Lung (tissue), 12 donors: ENCODE results near the gene RPL35. TPM values are rescaled to one million over a fixed set of nuclear protein-coding genes. Genes with fewer than 3 reads are reported as not detected.

Experiments used
- ATAC-seq: fragments of 200-7000 bp; cut with Tn5 transposase; one replicate; pipeline ENCODE4 v1.9.1; 2020; ENCODE audit warnings: moderate number of reproducible peaks; ENCODE audit not compliant: insufficient read depth, low FRiP score
- DNase-seq, 3 donors: peaks; one replicate each; pipeline ENCODE4 v3.0.0-alpha.2; 2013 to 2017
- H3K27ac ChIP-seq, 2 donors: one replicate each; pipeline ENCODE4 v1.5.1; 2013; ENCODE audit warnings: mild to moderate bottlenecking in 2 of 2, moderate library complexity in 2 of 2, control low read depth in 1 of 2, inconsistent platforms in 1 of 2, low read depth in 1 of 2, low read length in 1 of 2
- H3K27me3 ChIP-seq, 3 donors: one replicate each; pipeline ENCODE4 v1.5.1; 2013; ENCODE audit warnings: low read length in 2 of 3; ENCODE audit not compliant: control insufficient read depth in 3 of 3, insufficient read depth in 3 of 3
- H3K36me3 ChIP-seq, 4 donors: one replicate each; pipeline ENCODE4 v1.5.1; 2013; ENCODE audit warnings: low read length in 4 of 4, mild to moderate bottlenecking in 1 of 4, moderate library complexity in 1 of 4; ENCODE audit not compliant: control insufficient read depth in 4 of 4, insufficient read depth in 4 of 4
- H3K4me1 ChIP-seq, 5 donors: one replicate each; pipeline ENCODE4 v1.5.1; 2013; ENCODE audit warnings: low read length in 5 of 5, mild to moderate bottlenecking in 2 of 5, moderate library complexity in 1 of 5; ENCODE audit not compliant: control insufficient read depth in 5 of 5, insufficient read depth in 5 of 5
- H3K4me3 ChIP-seq: one replicate; pipeline ENCODE4 v1.5.1; 2013; ENCODE audit warnings: mild to moderate bottlenecking, control low read depth, moderate library complexity
- H3K9ac ChIP-seq, 2 donors: one replicate each; pipeline ENCODE4 v1.5.1; 2013; ENCODE audit warnings: low read length in 2 of 2, control low read depth in 1 of 2; ENCODE audit not compliant: insufficient read depth in 1 of 2
- H3K9me3 ChIP-seq, 4 donors: one replicate each; pipeline ENCODE4 v1.5.1; 2013; ENCODE audit warnings: low read length in 3 of 4, mild to moderate bottlenecking in 1 of 4, moderate library complexity in 1 of 4; ENCODE audit not compliant: control insufficient read depth in 4 of 4, insufficient read depth in 3 of 4
- CTCF ChIP-seq: IDR thresholded peaks from 2 replicates; pipeline ENCODE4 v1.5.1; 2012; ENCODE audit warnings: mild to moderate bottlenecking; ENCODE audit errors: control extremely low read depth, extremely low read depth
- WGBS, 2 donors: extraction: QIAGEN DNeasy Blood & Tissue Kit; methylation state at CpG; one replicate each; pipeline ENCODE4 v1.1.7; 2013; 5-methylcytosine and 5-hydroxymethylcytosine counted together
- polyA plus RNA-seq, 2 donors: library from polyadenylated mRNA; stranded (reverse); fragments of 200-250 nt; gene quantifications; one replicate each; pipeline ENCODE4 v1.2.1, GENCODE V29; 2013
- total RNA-seq, 2 donors: library from RNA; depleted of rRNA in 1 of 2; stranded (reverse); fragments of >200 nt in 1 of 2; gene quantifications; one replicate each; pipeline ENCODE4 v1.2.1, GENCODE V29; 2014 to 2021
- donor health status: control.
- donor health status: control.
- donor health status: Bipolar disorder and iron deficiency.
- donor health status: healthy.
- donor health status: DM: yes; HTN: yes; CAD: no.

Gene RPL35
- total and polyA plus RNA-seq, 4 donors, result 758 to 5,305 (median 1,775) TPM

- TF ChIP-seq CTCF, result no peak
- Histone ChIP-seq H3K36me3 (peaks cover 0 to 13% (median 4%) of the 10 kb centered on the region in 4 donors), H3K27ac (no peak overlapping the region), H3K9me3 (no peaks in the 10 kb centered on the region), H3K4me1 (peaks cover 0 to 13% (median 8%) of the 10 kb centered on the region in 5 donors), H3K9ac (peak overlapping the region; percentile 37 to 61), H3K27me3 (no peaks in the 10 kb centered on the region), H3K4me3 (no peak overlapping the region)
- peak; percentile 44 to 66 (median 64) for DNase-seq
- no peak for ATAC-seq
- 67 to 81% methylated on average over 12 of the region's 12 CpGs for WGBS, 2 donors
Observed at GRCh38 chr9:124810663-124811355, 50.9 kb downstream of the RPL35 start.

GRCh38 chr9:124809741-124810500 lies 51.8 kb downstream of the RPL35 start:
- H3K27ac ChIP-seq, result no peak overlapping the region
- no peak for ATAC-seq
- no peak overlapping the region for H3K9ac ChIP-seq
- peaks cover 0 to 13% (median 4%) of the 10 kb centered on the region in 4 donors for H3K36me3 ChIP-seq
- H3K4me1 ChIP-seq, result peaks cover 0 to 17% (median 12%) of the 10 kb centered on the region in 5 donors
- no peaks in the 10 kb centered on the region for H3K9me3 ChIP-seq
- H3K4me3 ChIP-seq, result no peak overlapping the region
- whole genome bisulfite sequencing, 2 donors, result 95 to 97% methylated on average over 60 of the region's 60 CpGs
- no peak for TF ChIP-seq CTCF
- no peak for DNase-seq
- H3K27me3 ChIP-seq, result no peaks in the 10 kb centered on the region

GRCh38 chr9:124809211-124809610 lies 52.5 kb downstream of the RPL35 start:
- H3K9ac ChIP-seq, result no peak overlapping the region
- H3K4me3 ChIP-seq, result no peak overlapping the region
- 94 to 95% methylated on average over 6 of the region's 6 CpGs for WGBS, 2 donors
- DNase-seq (no peak), ATAC-seq (no peak)
- H3K27ac ChIP-seq, result no peak overlapping the region
- TF ChIP-seq CTCF, result no peak
- no peaks in the 10 kb centered on the region for H3K9me3 ChIP-seq
- no peaks in the 10 kb centered on the region for H3K27me3 ChIP-seq
- peaks cover 0 to 13% (median 4%) of the 10 kb centered on the region in 4 donors for H3K36me3 ChIP-seq
- peaks cover 0 to 19% (median 12%) of the 10 kb centered on the region in 5 donors for H3K4me1 ChIP-seq
